ENCODE results near the gene ATP11C.

GRCh38 chrX:139708067-139708466, 224.8 kb downstream of the ATP11C start, which contains the start of gene MCF2:
- TF ChIP-seq POLR2AphosphoS5 (IDR thresholded peaks at IDR 0.05) (no peak), POLR2A (IDR thresholded peaks at IDR 0.05) (no peak), EP300 (IDR thresholded peaks at IDR 0.05) (no peak)
- TF ChIP-seq, protein P1, sequence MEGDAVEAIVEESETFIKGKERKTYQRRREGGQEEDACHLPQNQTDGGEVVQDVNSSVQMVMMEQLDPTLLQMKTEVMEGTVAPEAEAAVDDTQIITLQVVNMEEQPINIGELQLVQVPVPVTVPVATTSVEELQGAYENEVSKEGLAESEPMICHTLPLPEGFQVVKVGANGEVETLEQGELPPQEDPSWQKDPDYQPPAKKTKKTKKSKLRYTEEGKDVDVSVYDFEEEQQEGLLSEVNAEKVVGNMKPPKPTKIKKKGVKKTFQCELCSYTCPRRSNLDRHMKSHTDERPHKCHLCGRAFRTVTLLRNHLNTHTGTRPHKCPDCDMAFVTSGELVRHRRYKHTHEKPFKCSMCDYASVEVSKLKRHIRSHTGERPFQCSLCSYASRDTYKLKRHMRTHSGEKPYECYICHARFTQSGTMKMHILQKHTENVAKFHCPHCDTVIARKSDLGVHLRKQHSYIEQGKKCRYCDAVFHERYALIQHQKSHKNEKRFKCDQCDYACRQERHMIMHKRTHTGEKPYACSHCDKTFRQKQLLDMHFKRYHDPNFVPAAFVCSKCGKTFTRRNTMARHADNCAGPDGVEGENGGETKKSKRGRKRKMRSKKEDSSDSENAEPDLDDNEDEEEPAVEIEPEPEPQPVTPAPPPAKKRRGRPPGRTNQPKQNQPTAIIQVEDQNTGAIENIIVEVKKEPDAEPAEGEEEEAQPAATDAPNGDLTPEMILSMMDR (IDR thresholded peaks at IDR 0.05): no peak
